Astrocyte of the spinal cord (primary cell): Measurements from ENCODE around the gene FAM240A.

Experiments
- DNase-seq: peaks from one replicate; pipeline ENCODE4 v3.0.0; 2011; ENCODE audit warnings: low read depth, low spot score
- H3K4me3 ChIP-seq: 2 replicates; pipeline ENCODE4 v1.5.1; 2011; ENCODE audit warnings: low read depth, mild to moderate bottlenecking, low read length, moderate library complexity
- CTCF ChIP-seq: IDR thresholded peaks from 2 replicates; pipeline ENCODE4 v1.5.1; 2012; ENCODE audit warnings: low read depth, mild to moderate bottlenecking, low read length, inconsistent platforms
- in situ Hi-C: cut with HindIII; loops from 2 replicates; pipeline ENCODE4 v1.10.0; 2017; ENCODE audit warnings: low sequenced_read_pairs

The FAM240A gene

GRCh38 chr3:46614431-46614830, 2.1 kb downstream of the FAM240A start:
- TF ChIP-seq CTCF, result no peak
- H3K4me3 ChIP-seq, result no peak overlapping the region
- in situ Hi-C loops, result no loop called here
- no peak for DNase-seq

- DNase-seq, result no peak
- TF ChIP-seq CTCF, result no peak
- in situ Hi-C loops, result no loop called here
- H3K4me3 ChIP-seq, result no peak overlapping the region
Observed at GRCh38 chr3:46615050-46615775, 2.9 kb downstream of the FAM240A start.

DNA sequence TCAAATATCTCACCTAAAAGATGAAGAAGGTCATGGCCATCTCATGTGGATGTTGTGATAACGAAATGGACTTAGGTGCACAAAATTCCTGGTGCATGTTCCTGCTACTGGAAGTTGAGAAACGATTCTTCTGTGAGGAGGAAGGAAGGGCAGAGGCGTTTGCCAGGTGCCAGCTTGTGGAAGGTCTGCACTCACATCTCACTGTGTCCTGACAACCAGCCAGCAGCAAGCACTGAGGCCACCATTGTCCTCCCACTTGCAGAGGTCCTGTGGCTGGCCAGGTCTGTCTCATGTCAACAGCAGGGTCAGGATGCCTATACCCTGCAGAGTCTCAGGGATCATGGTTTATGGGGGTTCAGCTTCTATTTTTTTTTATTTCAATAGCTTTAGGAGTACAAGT, 3.7 kb downstream of the FAM240A start:
- no peak overlapping the region for H3K4me3 ChIP-seq
- TF ChIP-seq CTCF, result no peak
- no peak for DNase-seq
- in situ Hi-C loops, result no loop called here

GRCh38 chr3:46617941-46618340, 5.6 kb downstream of the FAM240A start:
- TF ChIP-seq CTCF, result no peak
- no peak overlapping the region for H3K4me3 ChIP-seq
- DNase-seq, result no peak
- in situ Hi-C loops, result no loop called here

DNA sequence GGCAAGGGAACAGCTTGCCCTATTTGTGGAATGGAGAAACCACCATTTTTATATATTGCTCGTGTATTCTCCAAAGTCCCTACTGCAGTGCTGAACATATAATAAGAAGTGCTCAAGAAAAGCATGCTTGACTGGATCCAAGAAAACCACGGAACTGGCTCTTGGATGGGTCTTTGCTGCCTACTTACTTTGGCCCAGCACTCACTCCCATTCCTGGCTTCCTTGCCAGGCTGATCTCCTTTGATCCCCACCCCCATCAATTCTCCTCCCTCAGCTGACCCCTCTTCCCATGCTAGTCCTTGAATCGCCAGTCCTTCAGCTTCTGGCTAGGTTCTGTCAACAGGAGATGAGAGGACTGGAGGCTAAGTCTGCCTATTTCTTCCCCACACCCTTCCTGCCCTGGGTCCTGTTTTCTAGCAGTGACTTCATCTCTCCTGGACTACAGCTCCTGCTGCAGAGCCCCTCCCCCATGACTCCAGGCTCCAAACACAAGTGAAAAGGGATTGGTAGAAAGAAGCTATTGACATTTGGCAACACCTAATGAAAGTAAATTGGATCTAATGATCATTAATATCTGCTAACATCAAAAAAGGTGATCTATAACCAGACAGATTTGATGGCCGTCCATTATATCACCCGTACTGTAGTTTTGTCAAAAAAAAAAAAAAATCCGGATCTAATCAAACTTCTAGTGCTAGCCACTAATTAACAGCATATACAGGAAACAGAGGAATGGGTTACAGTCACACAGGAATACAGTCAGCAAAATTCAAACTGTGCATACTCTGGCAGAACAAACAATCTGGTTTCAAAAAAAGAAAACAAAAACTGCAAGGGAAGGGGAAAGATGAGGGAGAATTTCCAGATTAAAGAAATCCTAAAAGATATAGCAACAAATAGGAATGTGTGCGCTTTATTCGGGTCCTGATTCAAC, 7.8 kb downstream of the FAM240A start:
- no peak overlapping the region for H3K4me3 ChIP-seq
- in situ Hi-C loops, result no loop called here
- no peak for DNase-seq
- TF ChIP-seq CTCF, result no peak

GRCh38 chr3:46624533-46624932, 12.2 kb downstream of the FAM240A start:
- TF ChIP-seq CTCF, result no peak
- no peak for DNase-seq
- H3K4me3 ChIP-seq, result no peak overlapping the region
- in situ Hi-C loops, result no loop called here
